ENCODE measurements around the gene KRT79. TPM values are rescaled to one million over a fixed set of nuclear protein-coding genes. Genes with fewer than 3 reads are reported as not detected.
"Not testable (repeated sequence)": the region's sequence is repeated elsewhere in the genome, so short reads cannot be mapped to it uniquely, and the experiment has no call there.

KRT79 gene
- total RNA-seq (not detected), polyA plus RNA-seq (under 1 TPM in 1 of 2 donors, not detected in 1; 0.24 TPM)
- long read RNA-seq, donor 1: 0 reads
- long read RNA-seq, donor 2: 0 reads
- long read RNA-seq, donor 3: 0 reads

DNA sequence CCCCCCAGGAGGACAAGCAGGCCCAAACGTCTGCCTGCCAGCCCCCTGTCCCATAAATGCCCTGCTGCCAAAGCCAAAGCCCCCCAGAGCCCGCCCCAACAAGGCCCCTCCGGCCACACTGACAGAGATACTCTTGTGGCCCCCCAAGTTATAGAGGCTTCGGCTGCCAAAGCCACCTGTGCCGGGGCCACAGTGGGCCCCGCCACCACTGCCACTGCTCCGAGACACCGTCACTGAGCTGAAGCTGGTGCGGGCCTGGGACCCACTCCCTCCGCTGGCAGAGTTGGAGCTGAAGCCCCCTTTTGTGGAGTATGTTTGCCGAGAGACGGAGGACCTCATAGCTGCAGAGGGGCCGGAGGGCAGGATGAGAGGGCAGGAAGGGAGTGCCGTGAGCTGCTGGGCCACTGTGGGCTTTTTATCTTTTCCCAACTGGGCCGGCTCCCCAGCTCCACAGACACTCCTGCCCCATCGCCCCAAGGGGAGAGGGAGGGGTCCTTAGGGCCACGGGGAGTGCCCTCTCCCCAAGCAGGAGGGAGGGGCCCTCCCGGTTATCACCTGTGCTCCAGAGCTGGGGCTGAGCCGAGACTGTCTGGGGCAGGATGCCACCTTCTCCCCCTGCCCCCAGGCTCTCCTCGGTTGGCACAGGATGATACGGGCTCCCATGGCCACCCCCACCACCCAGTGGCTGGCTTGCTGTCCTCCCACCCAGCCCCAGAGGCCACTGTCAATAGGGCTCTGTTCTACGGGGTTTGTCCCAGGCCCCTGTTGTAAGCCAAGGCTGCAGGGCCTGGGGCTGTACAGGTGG is at the start of gene KRT79:
KRT79 (minus strand) TSS at position 390 of the 805 bp plus-strand sequence; CDS start at position 339, 51 bp downstream.
- peaks cover 0 to 27% (median 0%) of the 10 kb centered on the region in 9 donors for H3K27me3 ChIP-seq
- intact Hi-C loops (cut with DNase I): no loop called here
- WGBS, 4 donors: 81 to 87% (median 83%) methylated on average over 14 to 22 of the region's 22 CpGs

DNA sequence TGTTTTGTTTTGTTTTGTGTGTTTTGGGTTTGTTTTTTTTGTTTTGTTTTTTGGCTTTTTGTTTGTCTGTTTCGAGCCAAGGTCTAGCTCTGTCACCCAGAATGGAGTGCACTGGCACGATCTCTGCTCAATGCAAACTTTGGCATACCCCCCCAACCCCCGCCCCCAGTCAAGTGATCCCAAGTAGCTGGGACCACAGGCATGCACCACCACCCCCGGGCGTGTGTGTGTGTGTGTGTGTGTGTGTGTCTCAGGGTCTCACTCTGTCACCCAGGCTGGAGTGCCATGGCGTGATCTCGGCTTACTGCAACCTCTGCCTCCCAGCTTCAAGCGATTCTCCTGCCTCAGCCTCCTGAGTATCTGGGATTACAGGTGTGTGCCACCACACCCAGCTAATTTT is 46.4 kb upstream of the KRT79 start:
- Histone ChIP-seq H3K27me3 (peaks cover 0 to 17% (median 0%) of the 10 kb centered on the region in 9 donors), H3K4me1 (peaks cover 0 to 15% (median 6%) of the 10 kb centered on the region in 12 donors)
- DNase-seq, H3K36me3 ChIP-seq, H3K4me3 ChIP-seq, ATAC-seq, H3K27ac ChIP-seq, H3K9me3 ChIP-seq: not testable (repeated sequence)
- intact Hi-C loops (cut with DNase I): loop anchor here in 5 of 10 donors (1.0 to 5.0 kb wide), 5 partner anchors 297 to 724 kb away; no protein-coding TSS in a partner anchor
- 73 to 78% (median 74%) methylated on average over 8 of the region's 8 CpGs for WGBS, 4 donors

More for the DNA sequence above, at the start of gene KRT79:
- H3K36me3 ChIP-seq: no peaks in the 10 kb centered on the region
- no peak for ATAC-seq
- TF ChIP-seq, protein P1, sequence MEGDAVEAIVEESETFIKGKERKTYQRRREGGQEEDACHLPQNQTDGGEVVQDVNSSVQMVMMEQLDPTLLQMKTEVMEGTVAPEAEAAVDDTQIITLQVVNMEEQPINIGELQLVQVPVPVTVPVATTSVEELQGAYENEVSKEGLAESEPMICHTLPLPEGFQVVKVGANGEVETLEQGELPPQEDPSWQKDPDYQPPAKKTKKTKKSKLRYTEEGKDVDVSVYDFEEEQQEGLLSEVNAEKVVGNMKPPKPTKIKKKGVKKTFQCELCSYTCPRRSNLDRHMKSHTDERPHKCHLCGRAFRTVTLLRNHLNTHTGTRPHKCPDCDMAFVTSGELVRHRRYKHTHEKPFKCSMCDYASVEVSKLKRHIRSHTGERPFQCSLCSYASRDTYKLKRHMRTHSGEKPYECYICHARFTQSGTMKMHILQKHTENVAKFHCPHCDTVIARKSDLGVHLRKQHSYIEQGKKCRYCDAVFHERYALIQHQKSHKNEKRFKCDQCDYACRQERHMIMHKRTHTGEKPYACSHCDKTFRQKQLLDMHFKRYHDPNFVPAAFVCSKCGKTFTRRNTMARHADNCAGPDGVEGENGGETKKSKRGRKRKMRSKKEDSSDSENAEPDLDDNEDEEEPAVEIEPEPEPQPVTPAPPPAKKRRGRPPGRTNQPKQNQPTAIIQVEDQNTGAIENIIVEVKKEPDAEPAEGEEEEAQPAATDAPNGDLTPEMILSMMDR (IDR thresholded peaks at IDR 0.05): no peak
- no peak for TF ChIP-seq POLR2A (IDR thresholded peaks at IDR 0.05)
- H3K27ac ChIP-seq: no peak within 1 kb of the TSS
- H3K4me3 ChIP-seq: no peak within 1 kb of the TSS
- no peak for DNase-seq
- no peaks in the 10 kb centered on the region for H3K4me1 ChIP-seq
- H3K9me3 ChIP-seq: no peaks in the 10 kb centered on the region

DNA sequence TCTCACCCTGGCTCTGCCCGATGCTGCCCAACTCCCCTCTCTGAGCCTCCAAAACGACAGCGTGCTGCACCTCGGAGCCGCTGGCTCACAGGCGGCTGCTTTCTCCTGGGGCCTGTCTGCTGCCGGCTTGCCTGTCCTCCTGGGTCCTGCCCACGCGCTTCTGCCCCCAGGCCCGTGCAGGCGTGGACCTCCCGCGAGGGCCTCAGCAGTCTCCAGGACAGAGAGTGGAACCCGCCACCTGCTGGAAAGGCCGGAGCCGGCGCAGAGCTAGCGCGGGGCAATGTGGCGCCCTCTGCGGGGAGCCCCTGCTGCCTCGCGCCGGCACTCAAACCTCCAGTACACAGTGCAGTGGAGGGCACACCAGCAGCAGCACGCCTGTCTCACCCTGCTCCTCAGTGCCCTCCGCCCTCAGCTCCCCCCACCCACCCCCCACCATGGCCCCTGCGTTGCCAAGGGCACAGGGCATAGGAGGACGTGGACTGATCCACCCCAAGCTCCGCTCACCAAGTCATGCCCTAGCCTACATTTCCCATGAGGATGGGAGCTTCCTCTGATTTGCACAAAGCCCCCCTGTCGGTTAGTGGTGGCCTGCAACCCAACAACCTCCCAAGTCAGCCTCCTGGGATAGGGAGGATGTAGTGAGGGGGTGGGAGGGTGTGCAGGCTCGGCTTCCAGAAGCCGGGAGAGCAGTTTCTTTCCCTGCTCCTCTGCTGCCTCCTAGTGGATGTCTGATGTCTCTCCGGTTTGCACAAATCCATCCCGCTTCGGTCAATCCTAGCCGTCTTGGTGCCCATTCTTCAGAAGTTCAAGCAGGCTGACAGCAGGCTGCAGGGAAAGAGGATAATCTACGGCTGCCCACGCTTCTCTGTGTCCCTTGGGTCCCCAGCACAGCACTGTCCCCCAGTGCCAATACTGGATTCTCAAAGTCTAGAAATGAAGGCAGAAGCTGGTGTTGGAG is 45.6 kb upstream of the KRT79 start:
- Histone ChIP-seq H3K36me3 (no peaks in the 10 kb centered on the region), H3K4me1 (peaks cover 0 to 18% (median 8%) of the 10 kb centered on the region in 12 donors), H3K4me3 (peak overlapping the region in 9 of 12 donors; percentile 11 to 46 (median 33)), H3K9me3 (no peaks in the 10 kb centered on the region), H3K27ac (peak overlapping the region in 1 of 12 donors; percentile 42), H3K27me3 (peaks cover 0 to 17% (median 0%) of the 10 kb centered on the region in 9 donors)
- TF ChIP-seq POLR2A (IDR thresholded peaks at IDR 0.05): no peak
- TF ChIP-seq, protein P1 (IDR thresholded peaks at IDR 0.05): peak; percentile 55 to 77 (median 66)
- intact Hi-C loops (cut with DNase I): loop anchor here (1.0 to 5.0 kb wide), 10 partner anchors 296 to 727 kb away; no protein-coding TSS in a partner anchor
- 8 to 22% (median 11%) methylated on average over 28 to 38 of the region's 38 CpGs for WGBS, 4 donors
- DNase-seq (peak; percentile 76 to 87 (median 82)), ATAC-seq (peak; percentile 70 to 92 (median 89))

Measured in heart left ventricle (tissue), 16 donors.